Astrocyte (in vitro differentiated cells and primary cell): ENCODE results near the gene HDAC5. TPM values are rescaled to one million over a fixed set of nuclear protein-coding genes. Genes with fewer than 3 reads are reported as not detected.

Source experiments
- DNase-seq: peaks from one replicate; pipeline ENCODE4 v3.0.0-alpha.2; 2010; ENCODE audit warnings: low read depth
- FAIRE-seq: peaks from 2 replicates; lab custom pipeline; 2011; peaks lifted over from hg19 to GRCh38; lab: Jason Lieb, UNC
- H2AFZ ChIP-seq: 2 replicates; pipeline ENCODE4 v1.6.0; 2012; ENCODE audit warnings: low read depth, low read length, inconsistent platforms
- H3K27ac ChIP-seq: 2 replicates; pipeline ENCODE4 v1.5.1; 2011; ENCODE audit warnings: low read depth, low read length, inconsistent platforms
- H3K27me3 ChIP-seq: 2 replicates; pipeline ENCODE4 v1.6.0; 2011; ENCODE audit warnings: low read length, inconsistent platforms; ENCODE audit not compliant: insufficient read depth
- H3K36me3 ChIP-seq: 2 replicates; pipeline ENCODE4 v1.5.1; 2011; ENCODE audit warnings: low read length, inconsistent platforms; ENCODE audit not compliant: insufficient read depth
- H3K4me1 ChIP-seq: 2 replicates; pipeline ENCODE4 v1.5.1; 2011; ENCODE audit warnings: low read length, inconsistent platforms; ENCODE audit not compliant: insufficient read depth
- H3K4me2 ChIP-seq: 2 replicates; pipeline ENCODE4 v1.6.0; 2012; ENCODE audit warnings: low read length, inconsistent platforms
- H3K4me3 ChIP-seq: 2 replicates; pipeline ENCODE4 v1.5.1; 2011; ENCODE audit warnings: low read depth, mild to moderate bottlenecking, low read length, inconsistent platforms; ENCODE audit not compliant: insufficient read depth
- H3K79me2 ChIP-seq: 2 replicates; pipeline ENCODE4 v1.6.0; 2012; ENCODE audit warnings: mild to moderate bottlenecking, low read length, inconsistent platforms; ENCODE audit not compliant: insufficient read depth
- H3K9ac ChIP-seq: 2 replicates; pipeline ENCODE4 v1.6.0; 2012; ENCODE audit warnings: mild to moderate bottlenecking, low read length, inconsistent platforms
- H3K9me3 ChIP-seq: 2 replicates; pipeline ENCODE4 v1.5.1; 2012; ENCODE audit warnings: low read depth, mild to moderate bottlenecking, low read length, inconsistent platforms; ENCODE audit not compliant: insufficient read depth
- H4K20me1 ChIP-seq: 2 replicates; pipeline ENCODE4 v1.6.0; 2012; ENCODE audit warnings: low read length, inconsistent platforms; ENCODE audit not compliant: insufficient read depth
- H3K27ac Mint-ChIP-seq: one replicate; pipeline ENCODE4 v1.8.0; 2021; ENCODE audit warnings: mild to moderate bottlenecking, mixed read lengths; ENCODE audit not compliant: unreplicated experiment
- H3K27me3 Mint-ChIP-seq: one replicate; pipeline ENCODE4 v1.8.0; 2021; ENCODE audit warnings: low read depth, mixed read lengths; ENCODE audit not compliant: unreplicated experiment
- H3K36me3 Mint-ChIP-seq: one replicate; pipeline ENCODE4 v1.8.0; 2021; ENCODE audit warnings: low read depth, mixed read lengths; ENCODE audit not compliant: unreplicated experiment
- H3K4me1 Mint-ChIP-seq: one replicate; pipeline ENCODE4 v1.8.0; 2021; ENCODE audit warnings: low read depth, mixed read lengths; ENCODE audit not compliant: unreplicated experiment
- H3K4me3 Mint-ChIP-seq: one replicate; pipeline ENCODE4 v1.8.0; 2021; ENCODE audit warnings: mild to moderate bottlenecking, moderate library complexity, mixed read lengths; ENCODE audit not compliant: unreplicated experiment
- H3K9me3 Mint-ChIP-seq: one replicate; pipeline ENCODE4 v1.8.0; 2021; ENCODE audit warnings: mild to moderate bottlenecking, mixed read lengths; ENCODE audit not compliant: unreplicated experiment
- EZH2 ChIP-seq: IDR thresholded peaks from 2 replicates; pipeline ENCODE4 v1.6.1; 2012; ENCODE audit warnings: mild to moderate bottlenecking, low read length, inconsistent platforms; ENCODE audit not compliant: insufficient read depth
- total RNA-seq: library from RNA; stranded (reverse); gene quantifications from 2 replicates; pipeline ENCODE4 v1.2.1, GENCODE V29; 2021
- TF ChIP-seq, protein P1 (sequence below): IDR thresholded peaks from 2 replicates; pipeline ENCODE4 v1.5.1; 2011; ENCODE audit warnings: low read depth, mild to moderate bottlenecking, inconsistent platforms, low read length, moderate library complexity; ENCODE audit not compliant: insufficient read depth

HDAC5 gene
- total RNA-seq, 1 donor from 2014 or later, result 18.7 TPM

DNA sequence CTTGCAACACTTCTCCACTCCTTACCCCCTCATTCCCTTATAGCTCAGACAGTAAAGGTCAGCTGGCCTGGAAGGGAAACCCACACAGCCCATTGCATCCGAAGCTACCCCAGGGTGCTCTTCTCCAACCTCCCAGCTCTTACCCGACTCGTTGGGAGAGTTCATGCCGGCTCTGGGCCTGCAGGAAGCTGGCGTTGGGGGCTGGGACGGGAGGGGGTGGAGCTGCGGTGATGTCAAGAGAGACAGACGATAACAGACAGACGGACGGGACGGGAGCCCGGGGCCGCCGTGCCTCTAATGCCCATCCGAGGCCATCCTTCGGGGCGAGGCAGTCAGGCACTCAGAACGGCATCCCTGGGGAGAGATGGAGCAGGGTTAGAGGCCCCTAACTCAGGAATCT lies 6.1 kb downstream of the HDAC5 start:
- FAIRE-seq (no peak), DNase-seq (no peak)
- Mint-ChIP-seq H3K27ac (no peak overlapping the region), H3K4me1 (peaks cover 15% of the 10 kb centered on the region), H3K36me3 (peaks cover 16% of the 10 kb centered on the region), H3K27me3 (peaks cover 6% of the 10 kb centered on the region), H3K4me3 (no peak overlapping the region), H3K9me3 (no peaks in the 10 kb centered on the region)
- Histone ChIP-seq H3K4me1 (peaks cover under 1% of the 10 kb centered on the region), H3K79me2 (peaks cover 23% of the 10 kb centered on the region), H3K4me2 (no peak overlapping the region), H3K4me3 (no peak overlapping the region), H2AFZ (no peak overlapping the region), H3K27me3 (no peaks in the 10 kb centered on the region), H3K27ac (no peak overlapping the region), H3K36me3 (no peaks in the 10 kb centered on the region), H4K20me1 (peaks cover 77% of the 10 kb centered on the region), H3K9me3 (no peaks in the 10 kb centered on the region), H3K9ac (no peak overlapping the region)
- TF ChIP-seq, protein P1, sequence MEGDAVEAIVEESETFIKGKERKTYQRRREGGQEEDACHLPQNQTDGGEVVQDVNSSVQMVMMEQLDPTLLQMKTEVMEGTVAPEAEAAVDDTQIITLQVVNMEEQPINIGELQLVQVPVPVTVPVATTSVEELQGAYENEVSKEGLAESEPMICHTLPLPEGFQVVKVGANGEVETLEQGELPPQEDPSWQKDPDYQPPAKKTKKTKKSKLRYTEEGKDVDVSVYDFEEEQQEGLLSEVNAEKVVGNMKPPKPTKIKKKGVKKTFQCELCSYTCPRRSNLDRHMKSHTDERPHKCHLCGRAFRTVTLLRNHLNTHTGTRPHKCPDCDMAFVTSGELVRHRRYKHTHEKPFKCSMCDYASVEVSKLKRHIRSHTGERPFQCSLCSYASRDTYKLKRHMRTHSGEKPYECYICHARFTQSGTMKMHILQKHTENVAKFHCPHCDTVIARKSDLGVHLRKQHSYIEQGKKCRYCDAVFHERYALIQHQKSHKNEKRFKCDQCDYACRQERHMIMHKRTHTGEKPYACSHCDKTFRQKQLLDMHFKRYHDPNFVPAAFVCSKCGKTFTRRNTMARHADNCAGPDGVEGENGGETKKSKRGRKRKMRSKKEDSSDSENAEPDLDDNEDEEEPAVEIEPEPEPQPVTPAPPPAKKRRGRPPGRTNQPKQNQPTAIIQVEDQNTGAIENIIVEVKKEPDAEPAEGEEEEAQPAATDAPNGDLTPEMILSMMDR, result no peak
- TF ChIP-seq EZH2, result no peak

DNA sequence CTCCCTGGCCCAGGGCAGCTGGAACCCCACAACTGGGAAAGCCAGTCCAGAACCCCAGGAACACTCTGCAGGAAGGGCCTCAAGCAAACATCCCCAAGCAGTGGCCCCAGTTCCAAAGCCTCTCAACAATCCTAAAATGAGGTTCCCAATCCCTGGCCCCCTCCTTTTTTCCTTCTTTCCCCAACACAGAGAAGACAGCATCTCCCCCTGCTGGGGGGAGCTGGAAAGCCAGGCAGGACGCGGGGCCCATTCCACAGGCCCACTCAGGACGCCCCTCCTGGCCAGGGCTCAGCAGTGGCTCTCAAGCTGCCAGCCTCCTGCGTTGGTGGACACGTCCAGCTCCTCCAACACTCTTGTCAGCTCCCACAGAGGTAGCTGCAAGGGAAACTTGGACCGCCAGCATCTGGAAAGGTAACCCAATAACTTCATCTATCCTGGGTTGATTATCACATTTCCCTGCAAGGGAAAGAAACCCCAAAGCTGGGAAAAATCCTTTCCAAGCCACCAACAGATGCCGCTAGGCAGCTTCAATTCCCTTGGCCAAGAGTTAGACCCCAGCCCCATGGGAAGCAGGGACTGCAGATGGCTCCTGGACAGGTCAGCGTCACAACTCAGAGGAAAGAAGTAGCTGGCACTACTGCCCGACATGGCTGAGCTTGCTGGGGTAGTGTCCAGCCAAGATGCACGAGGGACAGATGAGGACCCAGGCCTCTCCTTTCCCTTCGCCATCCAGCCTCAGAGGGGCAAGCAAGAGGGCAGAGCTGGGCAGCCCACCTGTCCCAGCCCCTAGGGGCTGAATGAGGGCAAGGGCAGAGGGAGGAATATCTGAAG lies 7.6 kb downstream of the HDAC5 start:
- no peak for DNase-seq
- peaks cover 74% of the 10 kb centered on the region for H4K20me1 ChIP-seq
- Mint-ChIP-seq H3K4me3 (no peak overlapping the region), H3K27ac (no peak overlapping the region), H3K4me1 (peaks cover 16% of the 10 kb centered on the region), H3K36me3 (peaks cover 16% of the 10 kb centered on the region), H3K27me3 (peaks cover 6% of the 10 kb centered on the region), H3K9me3 (no peaks in the 10 kb centered on the region)
- no peaks in the 10 kb centered on the region for H3K27me3 ChIP-seq
- no peak overlapping the region for H3K27ac ChIP-seq
- peaks cover 18% of the 10 kb centered on the region for H3K79me2 ChIP-seq
- H3K4me1 ChIP-seq, result peaks cover 16% of the 10 kb centered on the region
- no peak overlapping the region for H3K4me3 ChIP-seq
- TF ChIP-seq, protein P1, result peak; percentile 73
- TF ChIP-seq EZH2, result no peak
- H3K36me3 ChIP-seq, result no peaks in the 10 kb centered on the region
- H2AFZ ChIP-seq, result no peak overlapping the region
- H3K9ac ChIP-seq, result no peak overlapping the region
- H3K4me2 ChIP-seq, result no peak overlapping the region
- H3K9me3 ChIP-seq, result no peaks in the 10 kb centered on the region
- no peak for FAIRE-seq
